GM12873 (cell line): Measurements from ENCODE around the gene STARD8.

Experiments used
- CTCF ChIP-seq: IDR thresholded peaks from 2 replicates; pipeline ENCODE4 v1.5.1; 2012; ENCODE audit warnings: low read depth, mild to moderate bottlenecking, moderate library complexity, low read length, control low read depth; ENCODE audit not compliant: insufficient read depth; ENCODE audit errors: missing control alignments

Gene STARD8

GRCh38 chrX:68652326-68653170, 5.1 kb downstream of the STARD8 start:
- TF ChIP-seq CTCF, result no peak

GRCh38 chrX:68654693-68655092, 7.2 kb downstream of the STARD8 start:
- no peak for TF ChIP-seq CTCF

- no peak for TF ChIP-seq CTCF
Measured at GRCh38 chrX:68658530-68658929, 11.1 kb downstream of the STARD8 start.

- TF ChIP-seq CTCF, result no peak
Measured at GRCh38 chrX:68659385-68659784, 11.9 kb downstream of the STARD8 start.

GRCh38 chrX:68659786-68660185, 12.3 kb downstream of the STARD8 start:
- no peak for TF ChIP-seq CTCF

- no peak for TF ChIP-seq CTCF
Measured at GRCh38 chrX:68660746-68661145, 13.3 kb downstream of the STARD8 start.

GRCh38 chrX:68665502-68665901, 18.0 kb downstream of the STARD8 start:
- no peak for TF ChIP-seq CTCF
